OCI-LY3 (cell line): Measurements from ENCODE around the gene SEMA5A.

Experiments used
- H2AFZ ChIP-seq: fragments of 200-600, 300-600 bp; shearing (Covaris generic); 2 replicates; pipeline ENCODE4 v1.6.0; 2014; ENCODE audit warnings: antibody characterized with exemption, low read depth, low read length
- H3K27ac ChIP-seq: fragments of 200-600, 300-600 bp; sonication (generic); 2 replicates; pipeline ENCODE4 v1.5.1; 2014; ENCODE audit warnings: mild to moderate bottlenecking, low read length, moderate library complexity, mixed read lengths
- H3K27me3 ChIP-seq: fragments of 200-600, 300-600 bp; sonication (generic); 2 replicates; pipeline ENCODE4 v1.6.1; 2014; ENCODE audit warnings: low read depth, low read length, mixed read lengths
- H3K36me3 ChIP-seq: fragments of 200-600, 300-600 bp; sonication (generic); replicated peaks from 2 replicates; pipeline ENCODE3; 2014; ENCODE audit warnings: low read depth, low read length, mixed read lengths
- H3K4me1 ChIP-seq: fragments of 300-600, 200-600 bp; sonication (generic); 2 replicates; pipeline ENCODE4 v1.6.1; 2014; ENCODE audit warnings: low read length, mixed read lengths
- H3K4me2 ChIP-seq: fragments of 200-600, 300-600 bp; sonication (generic); 2 replicates; pipeline ENCODE4 v1.6.1; 2014; ENCODE audit warnings: low read length, mixed read lengths
- H3K4me3 ChIP-seq: fragments of 300-600, 200-600 bp; sonication (generic); 2 replicates; pipeline ENCODE4 v1.5.1; 2014; ENCODE audit warnings: antibody characterized with exemption, mild to moderate bottlenecking, low read length, moderate library complexity
- H3K79me2 ChIP-seq: fragments of 300-600, 200-600 bp; shearing (Covaris generic); 2 replicates; pipeline ENCODE4 v1.6.1; 2014; ENCODE audit warnings: mild to moderate bottlenecking, low read length, mixed read lengths
- H3K9ac ChIP-seq: fragments of 300-600, 200-600 bp; shearing (Covaris generic); 2 replicates; pipeline ENCODE4 v1.6.0; 2014; ENCODE audit warnings: mild to moderate bottlenecking, low read length, moderate library complexity
- H3K9me3 ChIP-seq: fragments of 200-600, 300-600 bp; shearing (Covaris generic); 2 replicates; pipeline ENCODE4 v1.6.1; 2014; ENCODE audit warnings: low read length, mixed read lengths; ENCODE audit not compliant: insufficient read depth
- H4K20me1 ChIP-seq: fragments of 200-600, 300-600 bp; sonication (generic); 2 replicates; pipeline ENCODE4 v1.6.1; 2016; ENCODE audit warnings: low read length, mixed read lengths; ENCODE audit not compliant: insufficient read depth
- EZH2phosphoT487 ChIP-seq: fragments of 200-600 bp; shearing (Covaris generic); IDR thresholded peaks from 2 replicates; pipeline ENCODE4 v1.6.1; 2018; ENCODE audit warnings: antibody characterized with exemption, mixed run types, low read depth
- TF ChIP-seq, protein P1 (sequence below): fragments of 200-600, 300-600 bp; sonication (generic); IDR thresholded peaks from 2 replicates; pipeline ENCODE4 v1.5.1; 2014; ENCODE audit warnings: antibody characterized with exemption, low read length, low read depth

The SEMA5A gene

DNA sequence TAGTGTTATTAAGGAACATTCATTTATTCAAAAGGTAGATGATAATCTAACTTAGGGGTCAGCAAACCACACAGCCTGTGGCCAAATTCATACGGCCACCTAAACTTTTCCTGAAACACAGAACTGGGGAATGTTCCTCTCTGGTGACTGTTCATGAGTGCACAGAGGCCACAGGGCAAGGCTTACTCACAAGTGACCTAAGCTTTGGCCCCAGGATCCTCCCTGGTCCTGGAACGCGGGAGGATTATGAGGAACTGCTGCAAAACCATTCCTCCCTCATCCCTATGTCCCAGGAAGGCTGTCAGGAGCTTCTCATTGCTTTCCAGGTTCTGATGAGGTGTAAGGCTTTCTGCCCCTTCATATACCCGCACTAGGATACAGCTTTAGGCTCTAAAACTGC, 397.6 kb downstream of the SEMA5A start:
- H3K36me3 ChIP-seq = no peaks in the 10 kb centered on the region
- no peak overlapping the region for H3K9ac ChIP-seq
- H3K9me3 ChIP-seq = no peaks in the 10 kb centered on the region
- TF ChIP-seq, protein P1, sequence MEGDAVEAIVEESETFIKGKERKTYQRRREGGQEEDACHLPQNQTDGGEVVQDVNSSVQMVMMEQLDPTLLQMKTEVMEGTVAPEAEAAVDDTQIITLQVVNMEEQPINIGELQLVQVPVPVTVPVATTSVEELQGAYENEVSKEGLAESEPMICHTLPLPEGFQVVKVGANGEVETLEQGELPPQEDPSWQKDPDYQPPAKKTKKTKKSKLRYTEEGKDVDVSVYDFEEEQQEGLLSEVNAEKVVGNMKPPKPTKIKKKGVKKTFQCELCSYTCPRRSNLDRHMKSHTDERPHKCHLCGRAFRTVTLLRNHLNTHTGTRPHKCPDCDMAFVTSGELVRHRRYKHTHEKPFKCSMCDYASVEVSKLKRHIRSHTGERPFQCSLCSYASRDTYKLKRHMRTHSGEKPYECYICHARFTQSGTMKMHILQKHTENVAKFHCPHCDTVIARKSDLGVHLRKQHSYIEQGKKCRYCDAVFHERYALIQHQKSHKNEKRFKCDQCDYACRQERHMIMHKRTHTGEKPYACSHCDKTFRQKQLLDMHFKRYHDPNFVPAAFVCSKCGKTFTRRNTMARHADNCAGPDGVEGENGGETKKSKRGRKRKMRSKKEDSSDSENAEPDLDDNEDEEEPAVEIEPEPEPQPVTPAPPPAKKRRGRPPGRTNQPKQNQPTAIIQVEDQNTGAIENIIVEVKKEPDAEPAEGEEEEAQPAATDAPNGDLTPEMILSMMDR = no peak
- no peak for TF ChIP-seq EZH2phosphoT487
- H3K27ac ChIP-seq = no peak overlapping the region
- no peaks in the 10 kb centered on the region for H3K4me1 ChIP-seq
- no peak overlapping the region for H3K4me2 ChIP-seq
- no peak overlapping the region for H2AFZ ChIP-seq
- H3K79me2 ChIP-seq = no peaks in the 10 kb centered on the region
- H4K20me1 ChIP-seq = no peaks in the 10 kb centered on the region
- H3K4me3 ChIP-seq = no peak overlapping the region
- H3K27me3 ChIP-seq = no peaks in the 10 kb centered on the region

DNA sequence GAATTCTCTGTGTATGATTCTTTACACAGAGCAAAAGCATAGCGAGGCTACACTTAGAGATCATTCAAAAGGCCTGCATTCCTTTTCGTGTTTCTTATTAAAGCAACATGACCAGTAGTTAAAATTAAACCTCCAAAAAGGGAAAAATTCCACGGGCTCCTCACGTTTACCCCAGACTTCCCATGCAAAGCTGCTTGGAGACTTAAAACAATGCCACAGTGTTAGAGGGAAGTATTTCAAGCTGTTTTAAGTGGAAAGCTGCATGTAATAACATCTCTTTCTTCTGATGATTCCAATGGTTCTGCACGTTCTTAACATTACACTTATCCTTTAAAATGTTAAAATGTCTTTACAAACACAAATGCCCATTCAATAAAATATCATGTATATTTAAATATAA, 405.2 kb downstream of the SEMA5A start:
- no peaks in the 10 kb centered on the region for H3K9me3 ChIP-seq
- no peaks in the 10 kb centered on the region for H3K27me3 ChIP-seq
- H3K9ac ChIP-seq = no peak overlapping the region
- no peak overlapping the region for H2AFZ ChIP-seq
- H3K4me1 ChIP-seq = no peaks in the 10 kb centered on the region
- H3K27ac ChIP-seq = no peak overlapping the region
- no peak overlapping the region for H3K4me2 ChIP-seq
- TF ChIP-seq, protein P1 = no peak
- no peak for TF ChIP-seq EZH2phosphoT487
- no peaks in the 10 kb centered on the region for H4K20me1 ChIP-seq
- H3K36me3 ChIP-seq = no peaks in the 10 kb centered on the region
- H3K79me2 ChIP-seq = no peaks in the 10 kb centered on the region
- no peak overlapping the region for H3K4me3 ChIP-seq

DNA sequence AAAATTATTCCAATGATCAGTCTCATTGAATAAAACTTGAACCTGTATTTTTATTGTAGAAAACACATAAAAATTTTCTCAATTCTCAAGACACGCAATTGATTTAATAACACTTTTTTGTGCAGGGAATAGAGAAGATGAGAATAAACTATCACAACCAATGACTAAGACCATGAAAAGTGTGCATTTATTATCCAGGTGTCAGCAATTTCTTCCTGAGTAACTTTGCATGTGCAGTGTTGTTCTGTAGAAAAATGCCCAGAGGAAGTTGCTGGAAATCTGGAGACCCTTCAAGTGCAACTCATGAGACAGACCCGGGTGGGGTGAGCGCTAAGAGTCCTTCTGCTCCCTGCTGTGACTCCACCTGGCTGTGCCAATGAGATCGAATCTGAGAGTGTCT, 405.7 kb downstream of the SEMA5A start:
- no peaks in the 10 kb centered on the region for H3K9me3 ChIP-seq
- no peak overlapping the region for H3K4me2 ChIP-seq
- no peak overlapping the region for H2AFZ ChIP-seq
- no peaks in the 10 kb centered on the region for H3K36me3 ChIP-seq
- H4K20me1 ChIP-seq = no peaks in the 10 kb centered on the region
- H3K4me3 ChIP-seq = no peak overlapping the region
- no peaks in the 10 kb centered on the region for H3K79me2 ChIP-seq
- H3K4me1 ChIP-seq = no peaks in the 10 kb centered on the region
- no peak for TF ChIP-seq EZH2phosphoT487
- no peak overlapping the region for H3K9ac ChIP-seq
- no peaks in the 10 kb centered on the region for H3K27me3 ChIP-seq
- H3K27ac ChIP-seq = no peak overlapping the region

DNA sequence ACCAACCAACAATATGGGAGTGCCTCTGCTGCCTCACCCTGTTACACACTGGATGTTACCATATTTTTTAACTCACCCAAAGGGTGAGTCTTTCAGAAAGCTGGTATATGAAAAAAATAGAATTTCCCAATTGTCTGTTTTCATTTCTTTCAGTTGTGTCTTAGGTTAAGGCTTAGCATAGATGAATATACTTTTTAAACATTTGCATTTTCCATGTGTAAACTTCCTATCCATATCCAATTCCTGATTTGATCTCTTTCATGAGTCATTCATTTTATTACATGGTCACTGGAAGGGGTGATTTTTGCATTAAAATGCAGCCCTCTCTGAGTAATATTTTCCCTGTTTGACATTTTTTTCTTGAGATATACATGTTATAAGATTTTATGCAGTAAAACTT, 406.5 kb downstream of the SEMA5A start:
- H3K4me2 ChIP-seq = no peak overlapping the region

More for the DNA sequence above, 406.5 kb downstream of the SEMA5A start:
- no peaks in the 10 kb centered on the region for H3K4me1 ChIP-seq
- H3K9me3 ChIP-seq = no peaks in the 10 kb centered on the region
- H3K27me3 ChIP-seq = no peaks in the 10 kb centered on the region
- no peaks in the 10 kb centered on the region for H3K79me2 ChIP-seq
- no peak overlapping the region for H2AFZ ChIP-seq
- TF ChIP-seq, protein P1 = no peak
- no peak for TF ChIP-seq EZH2phosphoT487
- no peak overlapping the region for H3K4me3 ChIP-seq
- H3K27ac ChIP-seq = no peak overlapping the region
- no peaks in the 10 kb centered on the region for H4K20me1 ChIP-seq
- H3K36me3 ChIP-seq = no peaks in the 10 kb centered on the region
- H3K9ac ChIP-seq = no peak overlapping the region
